ENCODE data around the gene PRKG1.

GRCh38 chr10:52019077-52019555, 944.8 kb downstream of the PRKG1 start:
- TF ChIP-seq, protein P1, sequence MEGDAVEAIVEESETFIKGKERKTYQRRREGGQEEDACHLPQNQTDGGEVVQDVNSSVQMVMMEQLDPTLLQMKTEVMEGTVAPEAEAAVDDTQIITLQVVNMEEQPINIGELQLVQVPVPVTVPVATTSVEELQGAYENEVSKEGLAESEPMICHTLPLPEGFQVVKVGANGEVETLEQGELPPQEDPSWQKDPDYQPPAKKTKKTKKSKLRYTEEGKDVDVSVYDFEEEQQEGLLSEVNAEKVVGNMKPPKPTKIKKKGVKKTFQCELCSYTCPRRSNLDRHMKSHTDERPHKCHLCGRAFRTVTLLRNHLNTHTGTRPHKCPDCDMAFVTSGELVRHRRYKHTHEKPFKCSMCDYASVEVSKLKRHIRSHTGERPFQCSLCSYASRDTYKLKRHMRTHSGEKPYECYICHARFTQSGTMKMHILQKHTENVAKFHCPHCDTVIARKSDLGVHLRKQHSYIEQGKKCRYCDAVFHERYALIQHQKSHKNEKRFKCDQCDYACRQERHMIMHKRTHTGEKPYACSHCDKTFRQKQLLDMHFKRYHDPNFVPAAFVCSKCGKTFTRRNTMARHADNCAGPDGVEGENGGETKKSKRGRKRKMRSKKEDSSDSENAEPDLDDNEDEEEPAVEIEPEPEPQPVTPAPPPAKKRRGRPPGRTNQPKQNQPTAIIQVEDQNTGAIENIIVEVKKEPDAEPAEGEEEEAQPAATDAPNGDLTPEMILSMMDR (IDR thresholded peaks at IDR 0.05) = no peak
- no peak for TF ChIP-seq POLR2A (IDR thresholded peaks at IDR 0.05)
